ENCODE results near the gene TTLL10.

DNA sequence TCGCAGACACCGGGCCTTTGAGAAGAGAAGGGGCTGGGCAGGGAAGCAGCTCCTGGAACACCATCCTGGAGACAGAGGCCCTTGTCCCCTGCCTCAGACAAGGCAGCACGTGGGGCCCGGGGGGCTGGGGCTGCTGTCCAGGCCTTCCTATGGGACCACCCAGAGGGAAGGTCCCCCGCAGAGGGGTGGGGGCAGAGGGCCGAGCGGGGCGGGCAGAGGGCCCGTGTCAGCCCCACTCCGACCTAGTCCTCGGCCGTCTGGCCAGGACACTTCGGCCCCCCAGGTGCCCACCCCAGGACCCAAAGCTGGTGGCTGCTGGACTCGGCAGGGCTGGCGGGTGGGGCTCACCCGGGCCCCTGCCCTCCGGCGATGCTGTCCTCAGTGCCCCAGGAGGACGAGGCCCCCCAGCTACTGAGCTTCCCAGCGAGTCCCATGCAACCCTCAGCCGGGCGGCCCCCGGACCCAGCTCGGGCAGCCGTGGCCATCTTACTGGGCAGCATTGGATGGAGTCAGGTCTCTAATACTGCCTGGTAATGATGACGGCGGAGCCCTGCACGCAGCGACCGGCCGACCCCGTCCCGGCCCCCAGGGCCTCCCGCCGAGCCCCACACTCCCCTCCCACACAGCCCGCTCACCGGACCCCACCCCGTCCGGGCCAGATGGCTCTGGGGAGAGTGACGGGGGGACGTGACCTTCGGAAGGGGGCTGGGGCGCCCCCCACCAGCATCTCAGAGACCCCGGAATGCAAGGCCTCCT, 6.9 kb upstream of the TTLL10 start:
- TF ChIP-seq POLR2AphosphoS5 (IDR thresholded peaks at IDR 0.05; ENCODE audit: insufficient read depth in 1 of 2, low read depth in 1 of 2) (no peak), POLR2A (IDR thresholded peaks at IDR 0.05) (no peak)
- TF ChIP-seq, protein P1, sequence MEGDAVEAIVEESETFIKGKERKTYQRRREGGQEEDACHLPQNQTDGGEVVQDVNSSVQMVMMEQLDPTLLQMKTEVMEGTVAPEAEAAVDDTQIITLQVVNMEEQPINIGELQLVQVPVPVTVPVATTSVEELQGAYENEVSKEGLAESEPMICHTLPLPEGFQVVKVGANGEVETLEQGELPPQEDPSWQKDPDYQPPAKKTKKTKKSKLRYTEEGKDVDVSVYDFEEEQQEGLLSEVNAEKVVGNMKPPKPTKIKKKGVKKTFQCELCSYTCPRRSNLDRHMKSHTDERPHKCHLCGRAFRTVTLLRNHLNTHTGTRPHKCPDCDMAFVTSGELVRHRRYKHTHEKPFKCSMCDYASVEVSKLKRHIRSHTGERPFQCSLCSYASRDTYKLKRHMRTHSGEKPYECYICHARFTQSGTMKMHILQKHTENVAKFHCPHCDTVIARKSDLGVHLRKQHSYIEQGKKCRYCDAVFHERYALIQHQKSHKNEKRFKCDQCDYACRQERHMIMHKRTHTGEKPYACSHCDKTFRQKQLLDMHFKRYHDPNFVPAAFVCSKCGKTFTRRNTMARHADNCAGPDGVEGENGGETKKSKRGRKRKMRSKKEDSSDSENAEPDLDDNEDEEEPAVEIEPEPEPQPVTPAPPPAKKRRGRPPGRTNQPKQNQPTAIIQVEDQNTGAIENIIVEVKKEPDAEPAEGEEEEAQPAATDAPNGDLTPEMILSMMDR (IDR thresholded peaks at IDR 0.05), result no peak

All from vagina (tissue), 2 donors.